K562 (cell line): ENCODE measurements around the gene SKIC3. TPM values are rescaled to one million over a fixed set of nuclear protein-coding genes. Genes with fewer than 3 reads are reported as not detected.

Source experiments
- BACH1 ChIP-seq: fragments of 200-800 bp; sonication (Bioruptor generic); IDR thresholded peaks from 2 replicates; pipeline ENCODE4 v1.6.1; 2016; ENCODE audit warnings: missing genetic modification characterization, missing compliant biosample characterization
- CTBP1 ChIP-seq: fragments of 450-650 bp; IDR thresholded peaks from 2 replicates; pipeline ENCODE4 v1.6.1; 2016; ENCODE audit warnings: borderline replicate concordance
- DPF2 ChIP-seq: fragments of 450-650 bp; IDR thresholded peaks from 2 replicates; pipeline ENCODE4 v1.6.1; 2016
- FOS ChIP-seq: IDR thresholded peaks from 3 replicates; pipeline ENCODE4 v1.6.1; 2011; ENCODE audit not compliant: insufficient read length; ENCODE audit errors: extremely low read depth
- KDM5B ChIP-seq: fragments of 200-600 bp; sonication (generic); IDR thresholded peaks from 2 replicates; pipeline ENCODE4 v1.6.1; 2012; ENCODE audit warnings: low read depth, mild to moderate bottlenecking, moderate library complexity, low read length, control low read depth, inconsistent platforms; ENCODE audit not compliant: insufficient replicate concordance
- KLF1 ChIP-seq: fragments of 450-650 bp; IDR thresholded peaks from 2 replicates; pipeline ENCODE4 v1.6.1; 2016; ENCODE audit warnings: missing genetic modification characterization, missing compliant biosample characterization
- PHF21A ChIP-seq: fragments of 450-650 bp; IDR thresholded peaks from 2 replicates; pipeline ENCODE4 v1.6.1; 2017; ENCODE audit warnings: low read depth, borderline replicate concordance
- RB1 ChIP-seq: fragments of 450-650 bp; IDR thresholded peaks from 2 replicates; pipeline ENCODE4 v1.6.1; 2017; ENCODE audit warnings: low read depth, mild to moderate bottlenecking
- RCOR1 ChIP-seq, 2 experiments: IDR thresholded peaks; 2 replicates each; pipeline ENCODE4 v1.6.1; 2012; ENCODE audit warnings: low read depth in 2 of 2, low read length in 2 of 2, borderline replicate concordance in 1 of 2, improper control_type of control experiment in 1 of 2
- SIX5 ChIP-seq, 2 experiments: IDR thresholded peaks; 2 replicates each; pipeline ENCODE4 v1.6.1; 2011; ENCODE audit warnings: low read length in 2 of 2, borderline replicate concordance in 1 of 2, low read depth in 1 of 2, mild to moderate bottlenecking in 1 of 2, moderate library complexity in 1 of 2; ENCODE audit not compliant: insufficient read depth in 1 of 2
- SRF ChIP-seq, 2 experiments: fragments of 250-450, 450-650 bp in 1 of 2; sonication (Bioruptor Pico) in 1 of 2; sonication (generic) in 1 of 2; formaldehyde crosslinking; IDR thresholded peaks; 2 replicates each; pipeline versions ENCODE4 v1.5.0 to v1.5.1; 2020 to 2022; ENCODE audit warnings: mild to moderate bottlenecking in 1 of 2, missing genetic modification reagents in 1 of 2
- TRIM24 ChIP-seq, 2 experiments: fragments of 450-650 bp; IDR thresholded peaks; 2 replicates each; pipeline ENCODE4 v1.6.1; 2016
- ZBTB7A ChIP-seq: IDR thresholded peaks from 2 replicates; pipeline ENCODE4 v1.6.1; 2011; ENCODE audit warnings: low read depth, mild to moderate bottlenecking, low read length, moderate library complexity, borderline replicate concordance; ENCODE audit not compliant: control insufficient read depth
- ZNF24 ChIP-seq: fragments of 450-650 bp; IDR thresholded peaks from 2 replicates; pipeline ENCODE4 v1.6.1; 2016
- ZNF347 ChIP-seq: fragments of 450-650 bp; formaldehyde crosslinking; IDR thresholded peaks from 2 replicates; pipeline ENCODE4 v1.4.0; 2020; ENCODE audit warnings: low read depth, mild to moderate bottlenecking, moderate library complexity
- polyA plus RNA-seq, 8 experiments: library from polyadenylated mRNA; depleted of rRNA in 4 of 8; stranded (reverse) in 5 of 8; unstranded in 3 of 8; fragments of >200 nt; fragmentation: Nextera tagmentation in 2 of 8; fragmentation: Illumina TruSeq in 1 of 8; extraction: Ambion mirVana in 2 of 8; extraction: Trizol in 1 of 8; gene quantifications; 2 replicates each; pipeline versions ENCODE4 v1.2.1 to v1.2.3, GENCODE V29; 2011 to 2014; ENCODE audit warnings: inconsistent platforms in 1 of 8, missing spikeins in 1 of 8
- total RNA-seq, 7 experiments: library from RNA; depleted of rRNA in 6 of 7; stranded (reverse); fragments of >200 nt in 6 of 7; fragmentation: Illumina TruSeq in 2 of 7; extraction: Trizol in 2 of 7; gene quantifications; 2 replicates each; pipeline versions ENCODE4 v1.2.1 to v1.2.3, GENCODE V29; 2011 to 2021; ENCODE audit warnings: low replicate concordance in 1 of 7
- TF ChIP-seq, protein P1 (sequence below), 2 experiments: IDR thresholded peaks; 2 replicates each; pipeline ENCODE4 v1.6.1; 2012; ENCODE audit warnings: improper control_type of control experiment in 2 of 2, low read depth in 2 of 2, low read length in 2 of 2, borderline replicate concordance in 1 of 2
- TF ChIP-seq, protein P2 (sequence below): sonication (generic); formaldehyde crosslinking; IDR thresholded peaks from 2 replicates; pipeline ENCODE4 v1.8.0; 2022; ENCODE audit warnings: missing genetic modification reagents, mild to moderate bottlenecking, moderate library complexity, borderline replicate concordance
- TF ChIP-seq, protein P3 (sequence below), 2 experiments: fragments of 250-450 bp in 1 of 2; fragments of 450-650 bp in 1 of 2; sonication (Bioruptor Pico) in 1 of 2; IDR thresholded peaks; 2 replicates each; pipeline versions ENCODE4 v1.6.1 to v1.8.0; 2016 to 2021; ENCODE audit warnings: mild to moderate bottlenecking in 2 of 2, moderate library complexity in 2 of 2, missing compliant biosample characterization in 1 of 2, missing genetic modification characterization in 1 of 2
- TF ChIP-seq, protein P4 (sequence below): sonication (generic); formaldehyde crosslinking; IDR thresholded peaks from 2 replicates; pipeline ENCODE4 v1.8.0; 2023; ENCODE audit warnings: mild to moderate bottlenecking, missing genetic modification reagents

The SKIC3 gene
- total and polyA plus RNA-seq, 9 of the 15 experiments (the other 6 are each of a cell fraction or from before 2014, with no cell fraction given), result 30.7 to 72.4 (median 44.1) TPM

DNA sequence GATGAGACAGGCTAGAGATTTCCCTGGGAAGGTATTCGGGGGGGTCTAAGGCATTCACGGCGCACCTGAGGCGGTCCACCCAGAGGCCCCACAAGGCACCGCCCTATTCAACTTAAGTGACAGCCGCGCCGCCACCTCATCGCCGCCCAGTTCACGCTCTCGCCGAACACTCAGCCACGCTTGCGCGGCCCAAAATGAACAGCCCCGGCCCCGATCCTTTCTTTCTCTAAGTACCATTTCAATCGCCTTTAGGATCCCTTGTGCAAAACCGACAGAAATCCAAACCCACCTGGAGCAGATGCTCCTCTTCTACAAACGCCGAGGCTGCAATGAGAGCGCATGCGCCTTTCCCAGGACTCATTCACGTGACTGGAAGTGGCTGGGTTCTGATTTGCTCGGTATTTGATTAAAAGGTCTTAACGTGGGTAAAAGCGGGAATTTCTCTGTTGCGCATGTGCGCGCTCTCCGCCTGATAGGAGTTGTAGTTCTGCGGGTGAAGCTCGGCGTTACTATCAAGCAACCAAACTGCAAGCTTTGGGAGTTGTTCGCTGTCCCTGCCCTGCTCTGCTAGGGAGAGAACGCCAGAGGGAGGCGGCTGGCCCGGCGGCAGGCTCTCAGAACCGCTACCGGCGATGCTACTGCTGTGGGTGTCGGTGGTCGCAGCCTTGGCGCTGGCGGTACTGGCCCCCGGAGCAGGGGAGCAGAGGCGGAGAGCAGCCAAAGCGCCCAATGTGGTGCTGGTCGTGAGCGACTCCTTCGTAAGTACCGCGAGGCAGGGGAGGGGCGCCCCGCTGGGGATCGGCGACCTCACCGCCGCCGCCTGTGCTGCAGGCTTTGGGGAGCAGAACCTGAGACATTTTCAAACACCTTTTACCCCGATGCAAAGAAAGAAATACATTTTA, at the start of gene SKIC3, which contains the start of gene ARSK (continued):
- TF ChIP-seq, protein P1, sequence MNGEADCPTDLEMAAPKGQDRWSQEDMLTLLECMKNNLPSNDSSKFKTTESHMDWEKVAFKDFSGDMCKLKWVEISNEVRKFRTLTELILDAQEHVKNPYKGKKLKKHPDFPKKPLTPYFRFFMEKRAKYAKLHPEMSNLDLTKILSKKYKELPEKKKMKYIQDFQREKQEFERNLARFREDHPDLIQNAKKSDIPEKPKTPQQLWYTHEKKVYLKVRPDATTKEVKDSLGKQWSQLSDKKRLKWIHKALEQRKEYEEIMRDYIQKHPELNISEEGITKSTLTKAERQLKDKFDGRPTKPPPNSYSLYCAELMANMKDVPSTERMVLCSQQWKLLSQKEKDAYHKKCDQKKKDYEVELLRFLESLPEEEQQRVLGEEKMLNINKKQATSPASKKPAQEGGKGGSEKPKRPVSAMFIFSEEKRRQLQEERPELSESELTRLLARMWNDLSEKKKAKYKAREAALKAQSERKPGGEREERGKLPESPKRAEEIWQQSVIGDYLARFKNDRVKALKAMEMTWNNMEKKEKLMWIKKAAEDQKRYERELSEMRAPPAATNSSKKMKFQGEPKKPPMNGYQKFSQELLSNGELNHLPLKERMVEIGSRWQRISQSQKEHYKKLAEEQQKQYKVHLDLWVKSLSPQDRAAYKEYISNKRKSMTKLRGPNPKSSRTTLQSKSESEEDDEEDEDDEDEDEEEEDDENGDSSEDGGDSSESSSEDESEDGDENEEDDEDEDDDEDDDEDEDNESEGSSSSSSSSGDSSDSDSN (IDR thresholded peaks at IDR 0.05; ENCODE audit: borderline replicate concordance in 1 of 2, low read depth in 2 of 2, low read length in 2 of 2), result peak in 1 of 2 experiments; percentile 90; a peak in 2 of 4 replicates
- peak; percentile 59 to 60; a peak in 3 of 4 replicates for TF ChIP-seq SIX5 (IDR thresholded peaks at IDR 0.05; ENCODE audit: borderline replicate concordance in 1 of 2, insufficient read depth in 1 of 2, low read depth in 1 of 2, low read length in 2 of 2)
- TF ChIP-seq ZNF24, result 0 out of 2 replicates have a peak, but pooled peaks have one; percentile 28
- TF ChIP-seq SRF (CRISPR knock-in tag; IDR thresholded peaks at IDR 0.05), result peak in 1 of 2 experiments; percentile 26; a peak in 2 of 4 replicates
- peak; percentile 12; the same call in 1 of the 2 replicates for TF ChIP-seq RB1
- peak; percentile 78 for TF ChIP-seq CTBP1
- TF ChIP-seq BACH1 (tag), result peak; percentile 71
- TF ChIP-seq, protein P2, sequence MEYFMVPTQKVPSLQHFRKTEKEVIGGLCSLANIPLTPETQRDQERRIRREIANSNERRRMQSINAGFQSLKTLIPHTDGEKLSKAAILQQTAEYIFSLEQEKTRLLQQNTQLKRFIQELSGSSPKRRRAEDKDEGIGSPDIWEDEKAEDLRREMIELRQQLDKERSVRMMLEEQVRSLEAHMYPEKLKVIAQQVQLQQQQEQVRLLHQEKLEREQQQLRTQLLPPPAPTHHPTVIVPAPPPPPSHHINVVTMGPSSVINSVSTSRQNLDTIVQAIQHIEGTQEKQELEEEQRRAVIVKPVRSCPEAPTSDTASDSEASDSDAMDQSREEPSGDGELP (CRISPR knock-in tag), result peak; percentile 81; the same call in 1 of the 2 replicates
- TF ChIP-seq RCOR1 (IDR thresholded peaks at IDR 0.05; ENCODE audit: borderline replicate concordance in 1 of 2, low read depth in 2 of 2, low read length in 2 of 2), result peak in 1 of 2 experiments; percentile 68; a peak in 1 of 4 replicates
- TF ChIP-seq KDM5B, result peak; percentile 92
- TF ChIP-seq ZNF347 (CRISPR knock-in tag), result no peak
- TF ChIP-seq ZBTB7A, result peak; percentile 75; the same call in 1 of the 2 replicates
- TF ChIP-seq PHF21A, result 0 out of 2 replicates have a peak, but pooled peaks have one; percentile 23
- TF ChIP-seq FOS, result no peak
- TF ChIP-seq TRIM24 (IDR thresholded peaks at IDR 0.05), result no peak; a peak in 1 of 4 replicates
- peak; percentile 32; the same call in 1 of the 2 replicates for TF ChIP-seq KLF1 (tag)
- TF ChIP-seq, protein P3, sequence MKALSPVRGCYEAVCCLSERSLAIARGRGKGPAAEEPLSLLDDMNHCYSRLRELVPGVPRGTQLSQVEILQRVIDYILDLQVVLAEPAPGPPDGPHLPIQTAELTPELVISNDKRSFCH (CRISPR knock-in tag; IDR thresholded peaks at IDR 0.05), result no peak
- TF ChIP-seq, protein P3 (tag; IDR thresholded peaks at IDR 0.05), result 0 out of 2 replicates have a peak, but pooled peaks have one; percentile 46
- TF ChIP-seq, protein P4, sequence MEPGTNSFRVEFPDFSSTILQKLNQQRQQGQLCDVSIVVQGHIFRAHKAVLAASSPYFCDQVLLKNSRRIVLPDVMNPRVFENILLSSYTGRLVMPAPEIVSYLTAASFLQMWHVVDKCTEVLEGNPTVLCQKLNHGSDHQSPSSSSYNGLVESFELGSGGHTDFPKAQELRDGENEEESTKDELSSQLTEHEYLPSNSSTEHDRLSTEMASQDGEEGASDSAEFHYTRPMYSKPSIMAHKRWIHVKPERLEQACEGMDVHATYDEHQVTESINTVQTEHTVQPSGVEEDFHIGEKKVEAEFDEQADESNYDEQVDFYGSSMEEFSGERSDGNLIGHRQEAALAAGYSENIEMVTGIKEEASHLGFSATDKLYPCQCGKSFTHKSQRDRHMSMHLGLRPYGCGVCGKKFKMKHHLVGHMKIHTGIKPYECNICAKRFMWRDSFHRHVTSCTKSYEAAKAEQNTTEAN (CRISPR knock-in tag), result peak; percentile 27; the same call in 1 of the 2 replicates
- TF ChIP-seq DPF2, result 0 out of 2 replicates have a peak, but pooled peaks have one; percentile 51
